Measurements from ENCODE around the gene SEC11A.

SEC11A gene

DNA sequence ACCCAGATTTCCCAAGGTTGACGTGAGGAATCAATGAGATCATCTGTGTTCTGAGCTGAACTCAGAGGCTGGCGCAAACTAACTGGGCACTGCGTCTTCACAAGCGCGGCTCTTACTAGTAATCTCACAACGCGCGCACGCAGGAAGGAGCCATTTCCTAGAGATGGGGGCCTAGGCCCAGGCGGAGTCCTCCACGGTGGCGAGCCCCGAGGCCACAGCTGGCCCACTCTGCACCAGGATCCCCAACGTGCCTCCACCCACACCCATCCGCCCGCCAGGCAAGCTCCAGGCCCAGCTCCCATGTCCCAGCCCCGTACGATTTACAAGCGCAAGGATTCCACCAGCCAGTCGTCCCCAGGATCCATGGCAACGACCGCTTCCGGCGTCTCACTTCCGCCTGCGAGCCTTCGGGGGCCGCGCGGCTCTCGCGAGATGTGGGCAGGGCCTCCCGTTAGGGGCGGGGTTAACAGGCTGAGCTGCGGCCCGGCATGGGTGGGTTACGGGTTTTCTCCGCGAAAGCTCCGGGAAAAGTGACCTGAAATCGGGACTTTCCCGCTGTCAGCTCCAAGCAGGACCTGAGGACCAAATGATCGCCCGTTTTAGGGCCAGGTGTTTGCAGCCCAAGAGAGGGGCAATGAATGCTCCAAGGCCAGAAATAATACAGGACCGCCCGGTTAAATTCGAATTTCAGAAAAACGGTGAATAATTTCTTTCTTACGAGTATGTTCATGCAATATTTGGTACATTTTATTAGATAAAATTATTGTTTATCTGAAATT, 61.8 kb downstream of the SEC11A start, which contains the start of gene WDR73:
Gene WDR73 (minus strand): TSS at position 374 of the 779 bp plus-strand sequence. CDS start 9 bp downstream, at position 365.
- DNase-seq (ENCODE audit: low read depth), result peak; percentile 84
- H3K4me3 ChIP-seq (ENCODE audit: low read depth, low read length), result peak within 1 kb of the TSS; percentile 63
- TF ChIP-seq, protein P1, sequence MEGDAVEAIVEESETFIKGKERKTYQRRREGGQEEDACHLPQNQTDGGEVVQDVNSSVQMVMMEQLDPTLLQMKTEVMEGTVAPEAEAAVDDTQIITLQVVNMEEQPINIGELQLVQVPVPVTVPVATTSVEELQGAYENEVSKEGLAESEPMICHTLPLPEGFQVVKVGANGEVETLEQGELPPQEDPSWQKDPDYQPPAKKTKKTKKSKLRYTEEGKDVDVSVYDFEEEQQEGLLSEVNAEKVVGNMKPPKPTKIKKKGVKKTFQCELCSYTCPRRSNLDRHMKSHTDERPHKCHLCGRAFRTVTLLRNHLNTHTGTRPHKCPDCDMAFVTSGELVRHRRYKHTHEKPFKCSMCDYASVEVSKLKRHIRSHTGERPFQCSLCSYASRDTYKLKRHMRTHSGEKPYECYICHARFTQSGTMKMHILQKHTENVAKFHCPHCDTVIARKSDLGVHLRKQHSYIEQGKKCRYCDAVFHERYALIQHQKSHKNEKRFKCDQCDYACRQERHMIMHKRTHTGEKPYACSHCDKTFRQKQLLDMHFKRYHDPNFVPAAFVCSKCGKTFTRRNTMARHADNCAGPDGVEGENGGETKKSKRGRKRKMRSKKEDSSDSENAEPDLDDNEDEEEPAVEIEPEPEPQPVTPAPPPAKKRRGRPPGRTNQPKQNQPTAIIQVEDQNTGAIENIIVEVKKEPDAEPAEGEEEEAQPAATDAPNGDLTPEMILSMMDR (IDR thresholded peaks at IDR 0.05; ENCODE audit: control insufficient read depth, extremely low read depth, insufficient read depth), result no peak

DNA sequence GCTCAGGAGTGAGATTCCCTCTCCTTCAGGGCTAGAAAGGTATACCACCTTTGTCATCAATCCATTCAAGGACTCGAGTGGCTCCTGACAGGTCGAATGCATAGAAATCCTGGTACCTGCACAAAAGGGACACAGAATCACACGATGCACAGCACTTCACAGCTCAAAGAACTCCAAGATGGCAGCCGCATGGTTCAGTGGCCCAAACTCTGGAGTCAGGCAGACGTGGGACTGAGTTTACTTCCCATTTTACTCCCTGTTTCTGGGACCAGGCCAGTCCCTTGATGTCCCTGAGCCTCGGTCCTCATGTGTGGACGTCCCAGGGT, 62.4 kb downstream of the SEC11A start:
- TF ChIP-seq, protein P1 (IDR thresholded peaks at IDR 0.05; ENCODE audit: control insufficient read depth, extremely low read depth, insufficient read depth), result no peak
- DNase-seq (ENCODE audit: low read depth), result no peak

DNA sequence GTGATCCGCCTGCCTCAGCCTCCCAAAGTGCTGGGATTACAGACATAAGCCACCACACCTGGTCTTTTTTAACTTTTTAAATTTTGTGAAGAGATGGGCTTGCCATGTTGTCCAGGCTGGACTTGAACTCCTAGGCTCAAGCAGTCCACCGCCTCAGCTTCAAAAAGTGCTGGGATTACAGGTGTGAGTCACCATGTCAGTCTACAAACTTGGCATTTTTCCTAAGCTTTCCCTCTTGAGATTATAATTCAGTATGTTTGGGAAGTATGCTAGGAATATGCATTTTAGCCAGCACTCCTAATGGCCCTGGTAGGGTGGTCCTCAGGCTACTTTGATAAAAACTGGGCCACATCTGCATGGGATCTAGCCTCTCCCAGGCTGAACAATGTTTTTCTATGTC, 66.2 kb downstream of the SEC11A start:
- no peak overlapping the region for H3K4me3 ChIP-seq (ENCODE audit: low read depth, low read length)
- TF ChIP-seq, protein P1 (IDR thresholded peaks at IDR 0.05; ENCODE audit: control insufficient read depth, extremely low read depth, insufficient read depth), result no peak
- no peak for DNase-seq (ENCODE audit: low read depth)

More for the DNA sequence above, 62.4 kb downstream of the SEC11A start:
- peak overlapping the region; percentile 63 for H3K4me3 ChIP-seq (ENCODE audit: low read depth, low read length)

DNA sequence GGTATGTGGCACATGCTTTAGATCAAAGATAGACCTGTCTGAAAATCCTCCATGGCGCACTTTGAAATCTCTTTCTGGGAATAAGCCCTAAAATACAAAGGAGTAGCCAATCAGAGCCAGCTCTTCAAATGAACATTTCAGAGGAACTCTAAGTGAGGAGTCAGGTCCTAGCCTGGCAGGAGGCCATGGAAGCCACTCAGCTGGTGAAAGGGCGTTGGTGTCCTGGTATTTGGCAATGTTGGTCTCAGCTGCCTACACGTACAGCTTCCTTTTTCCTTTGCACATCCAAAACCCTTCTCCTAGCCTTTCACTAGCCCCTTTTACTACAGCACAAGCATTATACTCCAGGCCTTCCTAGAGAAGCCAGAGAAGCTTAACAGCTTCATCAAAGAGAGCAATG, 67.4 kb downstream of the SEC11A start:
- TF ChIP-seq, protein P1 (IDR thresholded peaks at IDR 0.05; ENCODE audit: control insufficient read depth, extremely low read depth, insufficient read depth), result no peak
- no peak for DNase-seq (ENCODE audit: low read depth)
- H3K4me3 ChIP-seq (ENCODE audit: low read depth, low read length), result no peak overlapping the region

DNA sequence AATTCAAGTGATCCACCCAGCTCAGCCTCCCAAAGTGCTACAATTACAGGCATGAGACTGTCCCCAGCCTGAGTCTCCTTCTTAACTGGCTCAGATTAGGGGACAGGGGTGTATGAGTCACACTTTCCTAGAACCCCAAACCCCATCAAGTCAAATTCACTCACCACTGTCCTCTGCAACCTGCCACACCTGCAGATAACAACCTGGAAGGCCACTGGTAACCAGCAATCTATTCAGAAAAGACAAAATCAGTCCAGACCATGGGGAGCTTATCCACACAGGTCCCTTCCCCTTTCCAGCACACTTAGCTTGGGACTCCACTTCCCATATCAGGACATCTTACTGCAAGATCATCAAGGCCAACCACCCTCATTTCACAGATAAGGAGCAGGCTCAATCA, 68.2 kb downstream of the SEC11A start:
- TF ChIP-seq, protein P1 (IDR thresholded peaks at IDR 0.05; ENCODE audit: control insufficient read depth, extremely low read depth, insufficient read depth), result no peak
- no peak overlapping the region for H3K4me3 ChIP-seq (ENCODE audit: low read depth, low read length)
- DNase-seq (ENCODE audit: low read depth), result no peak

DNA sequence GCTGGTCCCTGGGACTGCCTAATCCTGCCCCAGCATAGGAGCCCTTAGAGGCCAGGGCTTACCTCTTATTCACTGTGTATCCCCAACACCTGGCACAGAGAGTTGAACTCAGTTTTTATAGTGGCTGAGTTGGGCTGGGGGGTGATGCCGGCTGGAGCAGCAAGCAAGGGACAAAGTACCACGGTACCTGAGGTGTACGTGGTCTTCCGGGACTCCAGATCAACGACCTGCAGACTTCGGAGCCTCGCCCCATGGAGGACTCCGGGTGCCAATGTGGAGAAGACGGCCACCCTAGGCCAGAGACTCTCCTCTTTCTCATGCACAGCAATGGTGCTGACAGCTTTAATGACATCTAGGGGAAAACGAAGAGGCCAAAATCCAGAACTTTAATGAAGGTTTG, 69.9 kb downstream of the SEC11A start:
- H3K4me3 ChIP-seq (ENCODE audit: low read depth, low read length), result no peak overlapping the region
- TF ChIP-seq, protein P1 (IDR thresholded peaks at IDR 0.05; ENCODE audit: control insufficient read depth, extremely low read depth, insufficient read depth), result no peak
- no peak for DNase-seq (ENCODE audit: low read depth)

DNA sequence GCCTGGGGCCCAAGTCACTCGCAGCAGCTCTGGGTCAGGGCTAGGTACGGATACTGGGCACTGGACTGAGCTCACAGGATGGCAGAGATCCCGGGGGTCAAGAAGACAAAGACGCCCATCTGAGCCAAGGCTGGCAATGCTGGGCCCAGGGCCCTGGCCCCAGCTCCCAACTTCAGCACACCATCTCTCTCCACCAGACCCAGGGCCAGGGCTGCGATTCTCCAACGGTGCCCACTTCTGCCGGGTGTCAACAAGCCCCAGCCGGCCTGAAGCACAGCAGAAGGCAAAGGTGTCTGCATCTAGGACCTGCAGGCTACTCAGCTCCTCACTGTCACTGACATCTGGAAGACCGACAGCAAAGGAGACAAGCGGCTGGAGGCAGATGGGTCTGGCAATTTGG, 70.4 kb downstream of the SEC11A start:
- no peak overlapping the region for H3K4me3 ChIP-seq (ENCODE audit: low read depth, low read length)
- DNase-seq (ENCODE audit: low read depth), result no peak
- TF ChIP-seq, protein P1 (IDR thresholded peaks at IDR 0.05; ENCODE audit: control insufficient read depth, extremely low read depth, insufficient read depth), result no peak
